ENCODE measurements around the gene SIX1. TPM values are rescaled to one million over a fixed set of nuclear protein-coding genes. Genes with fewer than 3 reads are reported as not detected.

Gene SIX1
- polyA plus RNA-seq, 1 of the 3 experiments (the other 2 are of a cell fraction): 52.1 TPM

GRCh38 chr14:60654334-60654821 lies 5.1 kb upstream of the SIX1 start (continued):
- TF ChIP-seq RXRA (IDR thresholded peaks at IDR 0.05; ENCODE audit: borderline replicate concordance, low read depth): peak; percentile 84; the same call in 1 of the 2 replicates
- peak; percentile 56; the same call in 1 of the 2 replicates for TF ChIP-seq REST (IDR thresholded peaks at IDR 0.05; ENCODE audit: low read depth, low read length)
- TF ChIP-seq ZBTB33 (IDR thresholded peaks at IDR 0.05; ENCODE audit: borderline replicate concordance, low read depth): peak; percentile 82; the same call in 1 of the 2 replicates
- TF ChIP-seq NFIC (IDR thresholded peaks at IDR 0.05; ENCODE audit: borderline replicate concordance): peak; percentile 95
- TF ChIP-seq YY1 (IDR thresholded peaks at IDR 0.05; ENCODE audit: low read depth): peak; percentile 64; the same call in 1 of the 2 replicates
- no peak for TF ChIP-seq CTCF (IDR thresholded peaks at IDR 0.05)
- no peak for TF ChIP-seq RAD21 (IDR thresholded peaks at IDR 0.05; ENCODE audit: low read length)
- no peak for TF ChIP-seq NRF1 (IDR thresholded peaks at IDR 0.05; ENCODE audit: low read depth, low read length)
- TF ChIP-seq MAX (IDR thresholded peaks at IDR 0.05; ENCODE audit: low read depth): peak; percentile 72; the same call in 1 of the 2 replicates
- no peak for TF ChIP-seq GABPA (IDR thresholded peaks at IDR 0.05; ENCODE audit: low read depth)
- TF ChIP-seq TEAD4 (IDR thresholded peaks at IDR 0.05; ENCODE audit: borderline replicate concordance, insufficient read depth): peak; percentile 94

GRCh38 chr14:60653701-60654161 lies 4.5 kb upstream of the SIX1 start:
- peak overlapping the region; percentile 86 for H3K4me2 ChIP-seq
- H3K27me3 ChIP-seq (ENCODE audit: insufficient read depth): no peaks in the 10 kb centered on the region
- TF ChIP-seq GATA2 (CRISPR knock-in tag; IDR thresholded peaks at IDR 0.05) (no peak), FOXJ3 (CRISPR knock-in tag; IDR thresholded peaks at IDR 0.05) (no peak), SIN3A (IDR thresholded peaks at IDR 0.05; ENCODE audit: borderline replicate concordance, low read depth, low read length) (no peak), POLR2AphosphoS5 (IDR thresholded peaks at IDR 0.05; ENCODE audit: low read depth, low read length) (no peak), ELF1 (IDR thresholded peaks at IDR 0.05) (no peak), MEF2A (IDR thresholded peaks at IDR 0.05; ENCODE audit: borderline replicate concordance, low read depth) (no peak), EP300 (IDR thresholded peaks at IDR 0.05; ENCODE audit: borderline replicate concordance in 1 of 2, low read depth in 1 of 2, low read length in 1 of 2) (no peak), RFX5 (IDR thresholded peaks at IDR 0.05; ENCODE audit: low read length) (no peak), GABPA (IDR thresholded peaks at IDR 0.05; ENCODE audit: low read depth) (no peak), FOSL2 (IDR thresholded peaks at IDR 0.05; ENCODE audit: borderline replicate concordance, low read depth) (no peak), USF2 (IDR thresholded peaks at IDR 0.05; ENCODE audit: borderline replicate concordance, low read depth, low read length) (no peak), EZH2phosphoT487 (IDR thresholded peaks at IDR 0.05; ENCODE audit: borderline replicate concordance, low read depth) (no peak), FOXM1 (IDR thresholded peaks at IDR 0.05; ENCODE audit: low read depth) (no peak)

More at GRCh38 chr14:60653701-60654161, 4.5 kb upstream of the SIX1 start:
- DNase-seq: no peak
- peaks cover 4% of the 10 kb centered on the region; the same call in 1 of the 2 replicates for H4K20me1 ChIP-seq (ENCODE audit: insufficient read depth)
- no peaks in the 10 kb centered on the region for H3K9me2 ChIP-seq
- peaks cover 22% of the 10 kb centered on the region for H3F3A ChIP-seq (replicated peaks; ENCODE audit: insufficient read depth)
- H3K79me2 ChIP-seq (ENCODE audit: insufficient read depth): peaks cover 42% of the 10 kb centered on the region
- peak overlapping the region; percentile 94 for H3K9ac ChIP-seq
- ChIA-PET POLR2A (interaction anchor here (0.8 kb wide), 1 partner anchor 16 kb away, joined by 3 read pairs; no protein-coding TSS in a partner anchor), CTCF (interaction anchor here (0.7 to 1.2 kb wide), 5 partner anchors 9 to 372 kb away, joined by 3 to 4 read pairs (median 3); no protein-coding TSS in a partner anchor)
- peak overlapping the region; percentile 81 to 87 for H3K27ac ChIP-seq (ENCODE audit: low read depth in 2 of 2, low read length in 1 of 2)
- H3K36me3 ChIP-seq (replicated peaks in 1 of 2; ENCODE audit: control insufficient read depth in 1 of 2, insufficient read depth in 2 of 2, low read length in 1 of 2): no peaks in the 10 kb centered on the region
- H3K4me1 ChIP-seq (ENCODE audit: control insufficient read depth in 1 of 2, insufficient read depth in 2 of 2, low read depth in 1 of 2, low read length in 1 of 2): peaks cover 7 to 29% of the 10 kb centered on the region in 2 experiments; a peak in 3 of 4 replicates
- H2AFZ ChIP-seq (ENCODE audit: low read depth): peak overlapping the region; percentile 67; the same call in 1 of the 2 replicates
- WGBS (ENCODE audit: low lambda C conversion rate): 23% methylated on average over 14 of the region's 14 CpGs
- H3K9me3 ChIP-seq: no peaks in the 10 kb centered on the region
- peak overlapping the region; percentile 61 to 74; a peak in 3 of 4 replicates for H3K4me3 ChIP-seq (ENCODE audit: low read depth in 2 of 2, low read length in 1 of 2)

Data from SK-N-SH (cell line).